Gastroesophageal sphincter (tissue), 3 donors: ENCODE data around the gene RALGAPA1.

Experiments
- CTCF ChIP-seq, 4 experiments: fragments of 200-600 bp in 2 of 4; fragments of 450-650 bp in 2 of 4; sonication (generic) in 1 of 4; IDR thresholded peaks; one replicate each; pipeline ENCODE4 v1.5.1; 2017 to 2019; ENCODE audit warnings: antibody characterized with exemption in 4 of 4, mild to moderate bottlenecking in 2 of 4, moderate library complexity in 2 of 4
- POLR2AphosphoS5 ChIP-seq: sonication (generic); formaldehyde crosslinking; IDR thresholded peaks from one replicate; pipeline ENCODE4 v1.6.1; 2017; ENCODE audit warnings: antibody characterized with exemption

- TF ChIP-seq CTCF (IDR thresholded peaks at IDR 0.05) = peak; percentile 38 to 62 (median 48)
- no peak for TF ChIP-seq POLR2AphosphoS5
These were observed 121.7 kb downstream of the RALGAPA1 start for GRCh38 chr14:35687335-35687939.
